Middle frontal gyrus (tissue), 1 donor: Measurements from ENCODE around the gene ZNG1B.
A peak's percentile ranks its signal among the peaks of the same experiment; 100 is the strongest.
"Not testable (repeated sequence)": the region's sequence is repeated elsewhere in the genome, so short reads cannot be mapped to it uniquely, and the experiment has no call there.

Experiments
- DNase-seq: peaks from one replicate; pipeline ENCODE4 v3.0.0-alpha.2; 2015; ENCODE audit warnings: low spot score; ENCODE audit errors: extremely low spot score

The ZNG1B gene

DNA sequence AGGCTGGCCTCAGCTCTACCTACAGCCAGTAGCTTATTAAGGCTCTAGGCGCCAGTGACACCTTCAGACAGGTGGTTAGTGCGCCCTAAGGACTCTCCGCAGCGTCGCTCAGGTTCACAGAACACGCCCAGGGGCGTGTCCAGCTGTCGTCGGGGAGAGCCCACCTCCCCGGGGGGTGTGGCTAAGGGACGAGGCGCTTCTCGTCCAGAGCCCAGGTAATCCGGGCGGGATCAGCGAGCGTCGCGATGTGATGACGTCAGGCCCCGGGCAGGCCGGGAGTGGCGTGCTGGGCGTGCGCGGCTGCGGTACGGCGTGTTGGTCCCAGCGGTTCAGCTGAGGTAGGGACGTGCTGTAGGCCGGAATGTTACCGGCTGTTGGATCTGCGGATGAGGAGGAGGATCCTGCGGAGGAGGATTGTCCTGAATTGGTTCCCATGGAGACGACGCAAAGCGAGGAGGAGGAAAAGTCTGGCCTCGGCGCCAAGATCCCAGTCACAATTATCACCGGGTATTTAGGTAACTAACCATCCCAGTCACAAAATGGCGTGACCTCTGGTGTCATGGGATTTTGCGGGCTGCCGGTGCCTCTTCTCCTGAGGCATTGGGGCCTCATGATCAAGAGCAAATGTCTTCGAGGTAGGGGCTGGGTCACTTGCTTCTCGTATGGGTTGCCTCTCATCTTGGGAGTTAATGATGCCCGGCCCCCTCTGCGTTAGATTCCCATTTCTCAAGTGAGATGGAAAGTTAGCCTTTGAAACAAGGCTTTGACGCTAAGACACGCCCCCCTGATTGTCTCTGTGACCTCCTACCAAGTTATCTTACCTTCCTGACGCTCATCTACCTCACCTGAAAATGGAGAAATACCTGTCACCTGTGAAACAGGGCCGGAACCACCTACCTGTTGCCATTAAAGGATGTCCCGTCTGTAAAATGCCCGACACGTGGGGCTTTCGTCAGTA is at the start of gene ZNG1B:
ZNG1B (plus strand) TSS at position 184 of the 958 bp plus-strand sequence; CDS start at position 362, 178 bp downstream.
- DNase-seq, result not testable (repeated sequence)

DNA sequence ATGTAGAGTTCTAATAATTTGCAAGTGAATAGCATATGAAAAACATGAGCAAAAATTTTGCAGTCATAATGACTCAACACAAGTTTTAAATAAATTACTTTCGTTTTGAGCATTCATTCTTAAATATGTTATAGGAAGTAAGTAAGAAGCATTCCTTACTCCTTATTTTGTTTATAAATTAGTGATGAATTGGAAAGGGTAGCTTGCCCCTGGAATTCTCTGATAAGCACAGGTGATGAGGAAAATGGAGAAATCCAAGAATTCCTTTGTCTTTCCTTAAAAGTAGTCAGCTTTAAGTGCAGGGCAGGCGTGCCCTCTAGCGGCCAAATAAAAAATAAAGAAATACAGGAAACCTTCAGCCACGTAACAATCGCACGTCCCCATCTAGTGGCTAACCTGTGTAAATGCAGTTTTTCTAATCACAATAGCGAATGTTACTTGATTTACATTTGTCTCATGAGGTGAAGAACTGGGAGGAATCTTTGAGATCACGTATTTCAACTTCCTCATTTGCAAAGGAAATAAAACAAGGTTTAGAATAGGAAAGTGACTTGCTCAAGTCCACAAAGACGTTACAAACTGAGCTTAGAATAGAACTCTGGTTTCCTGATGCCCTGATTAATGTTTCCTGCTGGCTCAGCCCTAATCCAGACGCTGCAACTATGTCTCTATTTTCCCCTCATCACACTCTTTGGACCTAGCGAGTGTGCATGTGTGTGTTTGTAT is 47.2 kb upstream of the ZNG1B start:
- peak; percentile 82 for DNase-seq

- DNase-seq, result no peak
Measured at GRCh38 chr2:113391073-113391472, 46.4 kb upstream of the ZNG1B start.

- no peak for DNase-seq
Measured at GRCh38 chr2:113406114-113406513, 31.4 kb upstream of the ZNG1B start.

GRCh38 chr2:113407446-113408099 is 29.9 kb upstream of the ZNG1B start:
- no peak for DNase-seq

DNA sequence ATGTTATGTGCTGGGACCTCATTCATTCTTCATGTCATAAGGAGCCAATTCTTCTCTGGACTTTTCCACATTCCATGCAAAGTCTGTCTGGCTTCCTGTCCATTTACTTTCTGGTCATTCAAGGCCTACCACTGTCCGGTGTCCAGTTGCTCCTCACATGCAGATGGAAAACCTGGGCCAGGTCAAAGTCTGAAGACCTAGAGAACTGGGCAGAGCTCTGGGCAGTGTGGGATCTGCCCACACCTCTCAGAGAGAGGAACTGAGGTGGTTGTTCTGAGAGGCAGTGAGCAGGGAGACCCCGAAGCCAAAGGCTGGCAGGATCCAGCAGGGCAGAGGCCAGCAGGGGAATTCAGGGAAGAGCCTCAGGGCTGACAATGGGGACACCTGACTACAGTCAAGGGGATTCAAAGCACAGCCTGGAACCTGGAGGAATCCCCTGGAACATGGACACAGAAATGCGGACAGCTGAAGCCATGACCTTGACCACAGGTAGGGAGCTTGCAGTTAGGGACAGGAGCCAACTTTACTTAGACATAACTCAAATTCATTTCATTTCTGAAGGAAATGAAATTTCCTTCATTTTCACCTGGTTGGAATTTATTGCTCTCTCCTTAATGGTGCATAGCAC is 25.7 kb upstream of the ZNG1B start:
- not testable (repeated sequence) for DNase-seq

DNA sequence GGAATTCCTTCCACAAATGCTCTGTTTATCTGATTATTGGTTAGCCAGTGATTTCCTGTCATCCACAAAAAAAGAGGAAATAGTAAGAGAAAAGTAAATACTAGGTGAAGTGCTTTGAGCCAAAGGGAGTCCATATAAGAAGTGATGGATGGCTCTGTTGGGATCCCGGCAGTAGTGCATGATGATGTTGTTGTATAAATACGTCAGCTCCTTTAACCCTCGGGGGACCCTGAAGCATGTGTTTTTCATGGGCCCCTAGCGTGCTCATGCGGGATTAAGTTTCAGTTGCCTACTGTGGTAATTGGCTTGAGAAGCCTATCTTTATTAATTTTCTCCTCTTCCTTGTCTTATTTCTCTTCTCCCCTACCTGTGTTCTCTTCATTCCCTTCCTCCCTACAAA is 24.7 kb upstream of the ZNG1B start:
- not testable (repeated sequence) for DNase-seq

DNA sequence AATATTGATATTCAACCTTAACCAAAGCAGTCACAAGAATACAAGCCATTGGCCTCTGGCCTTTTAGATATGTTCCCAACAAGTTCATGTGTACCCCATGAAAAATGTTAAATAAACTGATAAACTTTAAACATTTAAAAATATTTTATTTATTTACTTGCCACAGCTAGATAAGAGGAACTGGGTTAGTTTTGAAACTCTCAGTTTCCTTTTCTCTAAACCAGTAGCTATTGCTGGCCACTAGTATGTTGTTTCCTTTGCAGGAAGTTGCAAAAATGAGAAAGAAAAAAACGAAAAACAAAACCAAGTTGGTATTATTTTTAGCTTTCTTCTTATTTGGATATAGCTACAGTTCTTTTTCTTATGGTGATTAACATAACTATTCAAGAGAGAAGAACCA is 5.7 kb upstream of the ZNG1B start:
- not testable (repeated sequence) for DNase-seq

DNA sequence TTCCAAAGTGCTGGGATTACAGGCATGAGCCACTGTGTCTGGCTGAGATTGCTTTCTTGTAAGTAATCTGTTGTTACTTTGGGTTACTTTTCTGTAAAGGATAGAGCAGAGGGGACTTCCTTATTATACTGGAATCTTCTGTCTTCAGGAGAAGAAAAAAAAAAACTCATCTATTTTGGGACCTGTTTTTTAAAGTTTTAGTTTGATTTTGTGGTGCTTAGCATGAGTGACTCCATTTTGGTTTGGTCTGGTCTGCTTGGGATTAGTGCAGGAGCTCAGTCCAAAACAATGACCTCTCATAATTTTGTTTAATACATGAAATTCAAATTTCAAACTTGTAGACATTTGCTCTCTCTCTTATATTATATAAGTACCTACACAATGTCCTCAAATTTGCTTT is 4.0 kb upstream of the ZNG1B start:
- not testable (repeated sequence) for DNase-seq

- DNase-seq, result not testable (repeated sequence)
Measured at GRCh38 chr2:113465770-113466169, 28.3 kb downstream of the ZNG1B start.

DNA sequence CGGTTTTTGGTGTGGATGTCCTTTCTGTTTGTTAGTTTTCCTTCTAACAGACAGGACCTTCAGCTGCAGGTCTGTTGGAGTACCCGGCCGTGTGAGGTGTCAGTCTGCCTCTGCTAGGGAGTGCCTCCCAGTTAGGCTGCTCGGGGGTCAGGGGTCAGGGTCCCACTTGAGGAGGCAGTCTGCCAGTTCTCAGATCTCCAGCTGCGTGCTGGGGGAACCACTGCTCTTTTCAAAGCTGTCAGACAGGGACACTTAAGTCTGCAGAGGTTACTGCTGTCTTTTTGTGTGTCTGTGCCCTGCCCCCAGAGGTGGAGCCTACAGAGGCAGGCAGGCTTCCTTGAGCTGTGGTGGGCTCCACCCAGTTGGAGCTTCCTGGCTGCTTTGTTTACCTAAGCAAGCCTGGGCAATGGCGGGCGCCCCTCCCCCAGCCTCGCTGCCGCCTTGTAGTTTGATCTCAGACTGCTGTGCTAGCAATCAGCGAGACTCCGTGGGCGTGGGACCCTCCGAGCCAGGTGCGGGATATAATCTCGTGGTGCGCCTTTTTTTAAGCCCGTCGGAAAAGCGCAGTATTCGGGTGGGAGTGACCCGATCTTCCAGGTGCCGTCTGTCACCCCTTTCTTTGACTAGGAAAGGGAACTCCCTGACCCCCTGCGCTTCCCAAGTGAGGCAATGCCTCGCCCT is 39.3 kb downstream of the ZNG1B start:
- not testable (repeated sequence) for DNase-seq

GRCh38 chr2:113496527-113496926 is 59.0 kb downstream of the ZNG1B start:
- not testable (repeated sequence) for DNase-seq

DNA sequence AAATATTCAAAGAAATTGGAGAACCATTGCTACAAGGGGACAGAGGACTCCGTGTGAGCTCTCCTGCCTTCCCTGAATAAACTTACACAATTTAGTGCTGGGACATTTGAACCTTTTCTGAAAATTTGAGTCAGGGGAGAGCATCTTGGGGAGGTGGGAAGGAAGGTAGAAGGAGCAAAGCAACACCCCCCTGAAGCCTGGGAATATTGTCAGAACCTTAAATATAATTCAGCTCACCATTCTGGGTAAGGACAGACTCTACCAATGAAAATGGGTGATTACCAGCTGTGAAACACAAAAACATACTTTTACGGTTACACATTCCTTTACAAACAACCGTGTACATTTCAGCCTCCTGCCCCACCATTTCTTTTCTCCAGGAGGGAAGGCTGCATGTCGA is 60.9 kb downstream of the ZNG1B start, which contains the start of gene FOXD4L1:
FOXD4L1 (plus strand) TSS at position 301 of the 400 bp plus-strand sequence. CDS start 592 bp downstream, outside the sequence.
- DNase-seq, result not testable (repeated sequence)

DNA sequence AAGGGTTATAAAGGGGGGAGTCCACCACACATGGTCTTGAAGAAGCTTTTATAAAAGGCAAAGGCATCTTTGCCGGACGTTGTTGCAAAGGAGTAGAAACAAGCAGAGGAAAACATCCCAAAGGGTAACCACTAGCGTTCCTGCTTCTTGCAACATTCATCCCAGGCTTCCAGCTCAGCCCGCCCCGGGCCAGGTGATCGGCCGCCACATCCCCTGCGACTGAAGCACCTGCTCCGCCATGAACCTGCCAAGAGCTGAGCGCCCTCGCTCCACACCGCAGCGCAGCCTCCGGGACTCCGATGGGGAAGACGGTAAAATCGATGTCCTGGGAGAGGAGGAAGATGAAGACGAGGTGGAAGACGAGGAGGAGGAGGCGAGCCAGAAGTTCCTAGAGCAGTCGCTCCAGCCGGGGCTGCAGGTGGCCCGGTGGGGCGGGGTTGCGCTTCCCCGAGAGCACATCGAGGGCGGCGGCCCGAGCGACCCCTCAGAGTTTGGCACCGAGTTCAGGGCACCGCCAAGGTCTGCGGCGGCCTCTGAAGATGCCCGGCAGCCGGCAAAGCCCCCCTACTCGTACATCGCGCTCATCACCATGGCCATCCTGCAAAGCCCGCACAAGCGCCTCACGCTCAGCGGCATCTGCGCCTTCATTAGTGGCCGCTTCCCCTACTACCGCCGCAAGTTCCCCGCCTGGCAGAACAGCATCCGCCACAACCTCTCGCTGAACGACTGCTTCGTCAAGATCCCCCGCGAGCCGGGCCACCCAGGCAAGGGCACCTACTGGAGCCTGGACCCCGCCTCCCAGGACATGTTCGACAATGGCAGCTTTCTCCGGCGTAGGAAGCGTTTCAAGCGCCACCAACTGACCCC is 61.8 kb downstream of the ZNG1B start:
- DNase-seq, result not testable (repeated sequence)

GRCh38 chr2:113499886-113500722 is 62.6 kb downstream of the ZNG1B start:
- not testable (repeated sequence) for DNase-seq

- DNase-seq, result not testable (repeated sequence)
Measured at GRCh38 chr2:113500723-113501038, 63.2 kb downstream of the ZNG1B start.

GRCh38 chr2:113502216-113503093 is 65.0 kb downstream of the ZNG1B start:
- not testable (repeated sequence) for DNase-seq
